ENCODE measurements around the gene PAX3. TPM values are rescaled to one million over a fixed set of nuclear protein-coding genes. Genes with fewer than 3 reads are reported as not detected.

The PAX3 gene
- total RNA-seq, 1 experiment from 2014 or later, result 4.2 TPM

DNA sequence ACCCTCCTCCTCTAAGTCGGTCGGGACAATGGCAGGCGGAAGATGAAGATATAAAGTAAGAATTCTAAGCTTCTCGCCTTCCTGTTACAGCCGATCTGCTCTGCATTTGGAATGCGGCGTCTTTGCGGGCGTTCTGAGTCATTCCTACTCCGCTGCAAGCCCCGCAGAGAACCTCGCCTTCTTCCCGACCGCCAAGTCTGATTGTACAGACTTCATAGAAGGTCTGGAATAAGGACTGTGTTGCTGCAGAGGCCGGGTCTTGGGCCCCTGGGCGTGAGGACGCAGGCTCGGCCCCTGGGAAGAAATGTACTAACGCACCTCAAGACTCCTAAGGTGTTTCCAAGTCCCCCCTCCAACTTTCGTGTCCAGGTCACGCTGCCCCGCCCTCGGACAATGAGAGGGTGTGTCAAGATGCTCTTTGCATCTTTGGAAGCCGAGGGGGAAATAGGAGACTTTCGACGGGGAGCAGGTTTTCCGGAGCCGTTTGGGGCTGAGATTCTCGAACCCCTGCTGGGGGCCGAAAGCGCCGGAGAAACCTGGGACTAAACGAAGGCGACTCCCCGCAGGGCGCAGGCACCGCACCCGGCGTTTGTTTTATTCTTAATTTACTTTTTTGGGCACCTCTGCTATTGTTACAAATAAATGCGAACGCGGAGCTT is 12.7 kb upstream of the PAX3 start:
- DNase-seq (ENCODE audit: extremely low read depth, low read depth), result no peak

DNA sequence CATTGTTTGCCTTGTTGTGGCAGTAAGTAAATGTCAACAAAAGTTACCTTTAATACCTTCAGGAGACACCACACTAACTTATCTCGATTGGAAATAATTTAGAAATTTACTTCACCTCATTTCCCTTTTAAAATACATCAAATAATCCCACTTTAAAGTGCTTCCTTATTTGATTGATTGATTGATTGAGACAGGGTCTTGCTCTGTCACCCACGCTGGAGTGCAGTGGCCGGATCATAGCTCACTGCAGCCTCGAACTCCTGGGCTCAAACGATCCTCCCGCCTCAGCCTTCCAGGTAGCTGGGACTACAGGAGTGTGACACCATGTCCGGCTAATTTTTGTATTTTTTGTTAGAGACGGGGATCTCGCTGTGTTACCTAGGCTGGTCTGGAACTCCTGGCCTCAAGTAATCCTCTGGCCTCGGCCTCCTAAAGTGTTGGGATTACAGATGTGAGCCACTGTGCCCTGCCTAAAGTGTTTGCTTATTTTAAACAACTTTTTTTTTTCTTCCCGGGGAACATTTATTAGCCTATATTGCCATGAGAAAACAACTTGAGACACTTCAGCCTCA is 12.0 kb upstream of the PAX3 start:
- no peak for DNase-seq (ENCODE audit: extremely low read depth, low read depth)

DNA sequence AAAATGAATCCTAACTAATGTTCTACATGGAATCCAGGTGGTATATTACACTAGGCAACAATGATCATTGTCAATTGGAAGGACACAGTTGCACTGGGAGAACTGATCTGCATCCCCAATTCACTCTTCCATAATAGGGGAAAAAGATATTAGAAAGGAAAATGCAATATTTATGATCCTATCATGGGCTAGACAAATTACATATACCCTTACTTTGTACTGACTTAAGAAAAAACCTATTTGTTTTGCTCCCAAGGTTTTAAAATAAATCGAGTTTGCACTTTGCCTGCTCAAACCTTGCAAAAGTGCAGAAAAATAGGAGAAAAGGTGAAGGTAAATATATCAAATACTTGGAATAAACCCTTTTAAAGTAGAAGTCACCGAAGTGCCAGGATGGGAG is 11.0 kb upstream of the PAX3 start:
- DNase-seq (ENCODE audit: extremely low read depth, low read depth), result no peak

DNA sequence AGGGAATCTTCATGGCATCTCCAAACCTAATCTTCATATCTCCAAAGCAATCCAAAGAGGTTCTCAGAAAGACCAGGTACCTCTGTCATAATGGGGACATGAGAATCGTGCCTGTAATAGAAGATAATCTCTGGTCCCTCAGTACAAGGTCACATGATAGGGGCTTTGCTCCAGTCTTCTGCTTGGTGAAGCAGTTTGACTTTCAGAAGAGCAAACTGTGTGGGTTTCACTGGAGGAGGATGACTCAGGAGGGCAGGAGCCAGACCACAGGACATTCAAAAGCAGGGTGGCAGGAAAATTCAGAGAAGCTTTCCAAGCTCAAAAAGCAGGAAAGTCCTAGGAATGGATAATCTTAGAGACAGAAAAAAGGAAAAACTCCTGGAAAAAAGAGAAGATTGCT is 10.6 kb upstream of the PAX3 start:
- DNase-seq (ENCODE audit: extremely low read depth, low read depth), result no peak

DNA sequence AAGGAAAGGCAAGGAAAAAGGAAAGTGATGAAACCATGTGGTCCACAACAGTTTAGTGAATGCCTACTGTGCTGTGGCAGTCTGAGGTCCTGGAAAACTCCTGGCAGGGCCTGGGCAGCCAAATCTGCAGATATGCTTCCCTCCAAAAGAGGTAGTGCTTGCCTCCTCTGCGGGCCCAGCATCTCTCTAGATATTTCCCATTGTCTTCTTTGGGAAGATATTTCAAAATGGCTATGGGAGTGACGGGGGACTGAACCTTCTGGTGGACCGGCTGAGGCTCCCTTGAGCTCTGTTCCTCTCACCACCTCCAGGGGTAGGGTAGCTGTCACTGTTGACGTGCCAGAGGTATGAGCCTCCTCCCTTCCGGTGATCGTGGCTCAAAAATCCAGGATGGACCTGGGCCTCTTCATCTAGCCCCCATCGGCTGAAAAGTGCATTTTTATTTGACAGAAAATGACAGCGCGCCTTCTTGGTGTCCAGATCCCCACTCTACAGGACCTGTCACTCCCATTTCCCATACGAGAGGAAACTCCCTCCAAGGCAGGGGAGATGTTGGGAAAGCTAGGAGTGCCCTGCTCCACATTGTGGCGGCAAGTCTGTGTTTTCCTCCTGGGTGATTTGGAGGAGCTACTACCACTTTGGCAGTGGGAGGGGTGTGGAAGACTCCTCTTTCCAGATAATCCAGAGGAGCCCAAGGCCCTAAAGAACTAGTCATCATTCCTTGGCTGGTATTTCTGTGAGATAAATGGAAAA is 9.4 kb upstream of the PAX3 start:
- no peak for DNase-seq (ENCODE audit: extremely low read depth, low read depth)

DNA sequence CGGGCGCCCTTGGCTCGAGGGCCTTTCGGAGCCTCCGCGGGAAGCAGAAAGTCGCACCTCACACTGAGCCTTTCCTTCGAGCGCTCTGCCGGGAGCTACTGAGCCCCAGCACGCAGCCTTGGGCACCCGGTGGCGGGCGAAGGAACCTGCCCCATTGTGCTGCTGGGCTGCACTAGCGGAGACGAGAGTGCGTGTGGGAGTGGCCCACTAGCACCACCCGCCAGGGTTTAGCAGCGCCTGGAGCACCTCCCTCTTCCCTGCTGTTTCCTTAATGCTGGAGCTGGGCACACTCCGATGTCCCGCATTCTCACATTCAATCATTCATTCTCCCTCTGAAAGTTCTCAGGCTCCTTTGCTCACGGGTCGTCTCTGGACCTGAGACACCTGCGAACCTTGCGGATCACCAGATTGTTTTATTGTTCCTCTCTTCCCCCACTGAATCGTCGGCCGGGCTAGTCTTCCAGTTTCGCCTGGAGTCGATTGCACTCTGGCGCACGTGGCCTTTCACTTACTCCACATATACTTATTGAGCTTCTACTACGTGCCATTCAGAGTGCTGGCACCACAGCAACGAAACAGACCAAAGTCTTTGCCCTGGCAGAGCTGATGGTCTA is 8.5 kb upstream of the PAX3 start:
- no peak for DNase-seq (ENCODE audit: extremely low read depth, low read depth)

DNA sequence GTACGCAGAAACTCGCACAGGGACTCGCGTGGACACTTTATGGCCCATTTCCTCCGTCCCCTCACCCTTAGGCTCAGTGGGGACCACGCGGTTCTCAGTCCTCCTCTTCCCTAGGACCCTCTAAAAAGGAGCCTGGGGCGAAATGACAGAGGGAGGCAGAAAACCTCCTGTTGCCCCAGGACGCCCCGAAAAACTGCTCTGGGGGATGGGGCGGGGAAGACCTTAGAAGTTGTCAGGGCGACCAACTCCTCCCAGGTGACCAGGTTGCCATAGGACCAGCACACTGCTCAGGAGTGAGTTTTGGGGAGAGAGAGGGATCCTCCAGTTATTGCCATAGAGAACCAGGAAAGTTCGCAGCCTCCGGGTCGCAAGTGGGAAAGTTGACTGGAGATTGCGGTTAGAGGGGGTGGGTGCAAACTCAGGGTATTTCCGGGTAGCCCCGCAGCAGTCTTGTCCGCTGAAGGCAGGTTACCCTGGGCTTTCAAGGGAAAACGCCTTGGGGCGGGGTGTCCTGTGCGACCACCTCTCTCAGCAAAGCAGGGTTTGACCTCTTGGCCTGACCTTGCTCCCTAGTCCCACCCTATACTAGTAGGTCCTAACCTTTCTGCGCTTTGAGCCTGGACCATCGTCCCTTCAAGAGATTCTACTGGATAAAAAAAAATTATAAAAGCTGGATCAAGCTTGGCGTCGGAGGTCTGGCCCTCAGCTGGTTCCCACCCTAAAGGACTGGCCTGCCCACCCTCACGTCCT is 7.8 kb upstream of the PAX3 start:
- DNase-seq (ENCODE audit: extremely low read depth, low read depth), result no peak

DNA sequence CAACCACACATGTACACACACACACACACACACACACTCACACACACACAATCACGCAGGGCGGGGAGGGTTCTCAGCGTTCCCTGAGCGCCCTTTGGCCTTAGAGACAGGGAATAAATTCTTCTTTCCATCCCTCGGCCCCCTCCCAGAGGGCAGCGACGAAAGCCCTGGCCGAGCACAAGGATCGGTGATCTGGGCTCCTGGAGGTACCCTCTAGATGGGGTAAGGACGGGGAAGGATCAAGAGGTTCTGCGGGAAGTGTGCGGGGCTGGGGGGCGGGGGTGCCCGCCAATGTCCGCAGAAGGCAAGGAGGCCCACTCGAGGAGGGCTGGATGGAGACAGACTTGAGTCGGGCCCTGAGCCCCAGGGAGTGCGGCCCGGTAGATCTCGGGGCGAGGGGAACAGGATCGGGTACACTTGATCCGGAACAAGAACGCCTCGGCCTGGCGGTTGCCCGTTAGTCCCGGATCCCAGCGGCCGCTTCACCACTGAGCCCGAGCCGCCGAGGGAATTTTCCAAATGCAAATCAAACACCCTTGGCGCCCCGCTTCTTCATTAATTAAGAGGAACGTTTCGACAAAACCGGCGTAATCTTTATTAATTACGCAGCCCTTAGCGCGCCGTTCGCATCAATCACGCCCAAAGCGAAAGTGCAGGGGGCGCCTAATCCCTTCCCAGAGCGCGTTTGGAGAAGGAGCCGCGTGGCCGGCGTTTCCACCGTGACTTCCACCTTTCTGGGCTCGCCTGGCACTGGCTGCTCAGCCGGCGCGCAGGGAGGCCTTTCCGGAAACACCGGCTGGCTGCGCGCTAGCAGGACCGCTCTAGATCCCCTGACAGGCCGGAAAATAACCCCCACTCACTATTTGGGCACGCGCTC is 7.0 kb upstream of the PAX3 start:
- DNase-seq (ENCODE audit: extremely low read depth, low read depth), result no peak

DNA sequence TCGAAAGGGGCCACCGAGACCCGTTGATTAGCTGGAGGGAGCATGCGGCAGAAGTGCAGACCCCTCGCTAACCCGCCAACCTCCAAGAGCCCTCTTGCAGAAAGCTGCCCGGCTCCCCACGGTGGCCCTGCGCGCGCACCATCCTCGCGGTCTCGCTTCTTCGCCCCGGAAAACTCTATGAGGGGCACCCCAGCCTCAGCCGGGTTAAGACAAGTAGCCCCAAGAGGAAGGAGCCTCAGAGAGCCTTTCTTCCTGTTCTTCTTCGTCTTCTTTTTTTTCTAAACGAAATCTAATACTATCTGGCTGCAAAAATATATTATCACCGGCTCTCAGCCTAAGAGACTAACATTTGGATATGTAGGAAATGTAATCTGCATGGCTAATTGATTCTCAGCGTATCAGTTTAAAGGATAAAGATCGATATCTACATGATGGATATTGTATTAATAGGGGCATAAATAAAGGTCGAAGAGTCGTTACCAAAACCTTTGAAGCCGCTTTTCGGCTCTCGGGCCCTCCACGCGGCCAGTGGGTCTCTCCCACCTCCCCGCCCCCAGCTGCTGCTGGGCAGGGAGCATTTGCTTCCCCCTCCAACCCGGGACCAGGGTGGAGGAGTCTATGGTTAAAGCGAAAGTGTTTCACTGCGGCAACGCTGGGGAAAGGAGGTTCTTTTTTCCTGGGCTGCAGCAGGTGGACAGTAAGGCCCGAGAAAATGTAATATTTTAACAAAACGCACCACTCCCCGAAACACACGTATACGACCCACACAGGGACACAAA is 6.1 kb upstream of the PAX3 start:
- DNase-seq (ENCODE audit: extremely low read depth, low read depth), result no peak

DNA sequence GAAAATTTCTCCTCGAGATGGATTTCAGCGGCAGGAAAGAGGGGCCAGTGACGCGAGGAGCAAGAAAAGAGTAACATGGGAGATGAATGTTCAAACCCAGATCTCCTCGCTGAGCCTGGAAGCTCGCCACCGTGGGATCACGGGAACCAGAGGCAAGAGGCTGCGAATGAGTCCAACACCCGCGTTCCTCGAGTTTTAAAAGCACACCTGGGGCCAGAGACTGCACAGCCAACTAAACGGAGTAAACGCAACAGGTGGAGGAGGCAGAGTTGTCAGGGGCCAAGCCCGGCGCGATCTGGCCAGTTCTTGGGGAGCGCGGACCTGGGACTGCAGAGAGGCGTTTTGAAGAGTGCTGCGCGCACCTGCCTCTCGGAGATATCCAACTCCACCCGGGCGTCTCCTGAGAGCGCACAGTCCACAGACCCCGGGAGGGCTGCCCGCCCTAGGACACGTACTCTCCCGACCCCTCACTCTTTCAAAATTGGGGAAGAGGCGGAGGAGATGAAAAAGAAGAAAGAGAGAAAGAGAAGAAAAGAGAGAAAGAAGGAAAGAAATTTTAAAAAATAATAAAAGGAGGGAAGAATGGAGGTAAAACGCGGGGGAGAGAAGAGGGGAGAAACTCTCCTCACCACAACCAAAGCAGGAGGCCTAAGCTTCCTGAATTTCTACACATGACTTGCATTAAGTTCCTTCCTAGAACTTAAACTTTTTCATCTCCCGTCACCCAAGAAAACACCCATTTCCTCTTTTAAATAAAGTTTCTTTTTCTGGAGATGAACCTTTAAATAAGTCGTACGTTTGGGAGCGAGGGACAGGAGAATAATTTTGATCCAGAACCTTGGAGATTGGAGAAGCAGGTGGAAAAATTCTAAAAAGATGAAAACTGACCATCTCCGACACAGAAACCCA is 5.3 kb upstream of the PAX3 start:
- no peak for DNase-seq (ENCODE audit: extremely low read depth, low read depth)

DNA sequence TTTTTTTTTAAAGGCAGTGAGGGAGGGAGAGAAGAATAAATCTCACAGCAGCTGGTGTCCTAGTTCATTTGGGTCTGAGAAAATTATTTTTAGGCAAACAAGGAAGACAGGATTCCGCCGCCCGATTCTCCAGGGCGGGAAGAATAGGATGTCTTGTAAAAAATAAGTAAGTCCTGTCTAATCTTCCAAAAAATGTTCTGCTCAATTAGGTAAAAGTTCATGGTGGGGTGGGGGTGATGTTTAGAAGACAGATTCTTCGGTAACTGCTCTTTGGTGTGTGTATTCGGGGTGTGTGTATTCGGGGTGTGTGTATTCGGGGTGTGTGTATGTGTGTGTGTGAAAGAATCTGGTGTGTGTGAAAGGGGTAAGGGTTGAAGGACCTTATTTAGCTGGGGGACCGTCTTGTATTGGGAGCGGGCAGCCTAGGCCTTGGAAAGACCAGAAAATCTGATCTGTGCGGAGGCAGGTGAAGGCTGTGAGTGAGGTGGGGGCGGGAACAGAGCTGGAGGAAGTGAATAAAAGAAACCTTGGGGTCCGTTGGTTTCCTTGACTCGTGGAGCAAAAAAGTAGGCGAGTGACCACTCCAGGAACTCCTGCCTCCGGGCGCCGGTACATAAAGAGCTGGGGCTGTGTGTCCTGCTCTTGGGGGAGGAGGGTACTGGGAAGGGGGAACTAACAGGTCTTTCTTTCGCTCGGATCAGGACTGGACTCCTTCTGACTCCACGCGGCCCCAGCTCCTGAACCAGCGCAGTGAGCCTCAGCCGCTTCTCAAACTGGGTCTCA is 4.4 kb upstream of the PAX3 start:
- no peak for DNase-seq (ENCODE audit: extremely low read depth, low read depth)

DNA sequence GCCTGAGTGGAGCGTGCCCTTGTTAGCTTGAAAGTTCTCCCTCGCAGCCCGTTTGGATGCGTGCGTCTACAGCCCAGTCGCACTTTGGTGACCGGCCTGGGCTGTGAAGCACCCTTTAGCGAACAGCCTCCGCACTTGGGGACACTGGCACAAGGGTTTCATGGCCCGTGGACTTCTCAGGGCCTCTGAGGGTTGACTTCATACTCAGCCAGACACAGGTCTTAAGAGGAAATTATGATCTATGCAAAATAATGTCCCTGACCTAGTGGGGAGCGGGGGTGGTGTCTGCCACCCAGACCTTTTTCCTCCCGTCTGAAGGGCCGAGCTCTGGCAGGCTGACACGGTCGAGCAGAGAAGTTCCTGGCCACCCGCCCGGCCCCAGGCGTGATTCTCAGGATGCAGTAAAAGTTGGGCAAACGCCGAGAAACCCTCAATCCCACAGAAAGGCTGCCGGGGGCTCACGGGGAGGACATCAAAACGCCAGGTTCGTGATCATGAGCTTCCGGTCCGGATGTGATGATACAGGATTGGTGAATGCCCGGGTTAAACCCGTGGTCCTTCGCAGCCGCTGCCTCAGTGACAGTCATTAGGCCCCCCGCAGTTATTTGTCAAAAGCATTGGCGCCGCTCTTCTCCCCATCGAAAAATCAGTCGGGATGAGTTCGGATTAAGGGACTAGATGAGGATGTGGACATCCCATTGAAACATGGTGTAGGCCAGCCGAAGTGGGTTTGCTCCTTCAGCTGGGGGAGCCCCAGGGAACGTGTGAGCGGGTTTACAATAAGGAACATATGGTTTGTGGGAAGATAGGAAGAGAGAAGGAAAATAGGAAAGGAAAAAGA is 3.6 kb upstream of the PAX3 start:
- DNase-seq (ENCODE audit: extremely low read depth, low read depth), result no peak

DNA sequence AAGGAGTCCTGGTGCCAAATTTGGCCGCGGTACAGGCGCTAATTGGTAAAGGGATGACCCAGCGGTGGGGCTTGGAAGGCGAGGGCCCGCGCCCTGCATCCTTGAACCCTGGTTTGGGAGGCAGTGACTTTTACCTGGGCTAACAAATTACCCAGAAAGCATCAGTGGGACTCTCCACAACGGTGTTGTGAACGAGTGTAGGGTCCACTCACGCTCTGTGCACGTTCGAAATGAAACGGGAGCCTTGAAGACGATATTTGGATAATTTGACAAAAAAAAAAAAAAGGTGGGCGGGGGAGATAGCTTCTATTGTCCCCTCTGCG is 3.0 kb upstream of the PAX3 start:
- DNase-seq (ENCODE audit: extremely low read depth, low read depth), result no peak

DNA sequence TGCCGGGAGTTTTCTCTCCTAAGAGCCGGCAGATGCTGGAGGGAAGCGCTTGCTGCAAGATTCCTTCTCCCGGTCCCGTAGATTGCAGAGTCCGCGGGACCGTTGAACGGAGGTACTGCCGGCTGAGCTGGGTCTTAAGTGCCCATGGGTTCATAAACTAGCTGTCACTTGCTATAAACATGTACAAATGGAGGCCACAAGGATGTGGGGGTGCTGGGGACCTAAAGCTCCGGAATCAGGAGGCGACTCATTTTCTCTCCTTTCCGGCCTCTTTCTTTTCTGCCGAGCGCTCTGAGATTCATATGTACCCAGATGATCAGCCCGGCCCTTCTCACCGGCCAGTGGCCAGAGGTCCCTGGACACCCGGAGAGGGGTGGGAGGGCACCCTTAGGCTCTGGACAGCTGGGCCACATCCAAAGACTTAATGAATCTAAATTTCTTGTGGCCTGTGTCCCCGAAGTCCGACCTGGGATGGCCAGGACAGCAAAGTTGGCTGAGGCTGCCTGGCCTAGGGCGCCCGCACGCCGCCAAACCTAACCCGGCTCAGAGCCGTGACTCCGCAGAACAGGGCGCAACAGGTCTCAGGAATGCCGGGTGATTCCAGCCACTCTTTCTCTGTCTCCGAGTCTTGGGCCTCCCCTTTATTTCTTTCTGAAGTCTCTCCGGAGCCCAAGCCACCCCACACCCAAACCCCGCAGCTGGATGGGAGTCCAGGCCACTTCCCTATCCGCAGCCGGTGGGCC is 2.4 kb upstream of the PAX3 start:
- no peak for DNase-seq (ENCODE audit: extremely low read depth, low read depth)

DNA sequence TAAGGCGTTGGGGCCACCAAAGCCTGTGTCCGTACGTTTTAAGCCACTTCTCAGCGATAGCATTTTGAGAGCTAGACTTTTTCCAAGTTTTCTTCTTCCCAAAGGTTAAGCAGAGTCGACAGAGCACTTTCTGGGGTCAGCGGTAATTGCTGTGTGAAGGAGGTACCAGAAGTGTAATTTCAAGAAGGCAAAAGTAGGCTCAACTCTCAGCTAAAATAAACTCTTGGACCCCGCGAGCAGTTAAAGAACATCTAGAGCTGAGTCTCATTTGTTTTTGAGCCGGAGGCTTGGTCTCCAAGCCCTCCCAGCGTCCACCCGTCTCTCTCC is 1.9 kb upstream of the PAX3 start:
- no peak for DNase-seq (ENCODE audit: extremely low read depth, low read depth)

Data from NCI-H460 (cell line).